ENCODE measurements around the gene CDK13. TPM values are rescaled to one million over a fixed set of nuclear protein-coding genes. Genes with fewer than 3 reads are reported as not detected.
"Not testable (repeated sequence)": the region's sequence is repeated elsewhere in the genome, so short reads cannot be mapped to it uniquely, and the experiment has no call there.

The CDK13 gene
- total RNA-seq, 1 experiment from 2014 or later, result 45.9 TPM

GRCh38 chr7:40102897-40103296 lies 152.8 kb downstream of the CDK13 start:
- ChIA-PET CTCF (no interaction called here), POLR2A (no interaction called here)
- Mint-ChIP-seq H3K9me3 (ENCODE audit: unreplicated experiment) (no peaks in the 10 kb centered on the region), H3K27ac (ENCODE audit: unreplicated experiment) (no peak overlapping the region), H3K4me3 (ENCODE audit: unreplicated experiment) (no peak overlapping the region), H3K4me1 (ENCODE audit: low read depth, unreplicated experiment) (peaks cover under 1% of the 10 kb centered on the region), H3K27me3 (ENCODE audit: insufficient read depth, unreplicated experiment) (no peaks in the 10 kb centered on the region), H3K36me3 (ENCODE audit: insufficient read depth, unreplicated experiment) (peaks cover 6% of the 10 kb centered on the region)
- Histone ChIP-seq H3K4me1 (peaks cover 18% of the 10 kb centered on the region), H3K27me3 (replicated peaks; ENCODE audit: control insufficient read depth, insufficient read depth, low read length) (no peaks in the 10 kb centered on the region), H3K4me3 (ENCODE audit: low read depth, low read length) (no peak overlapping the region), H3K9me3 (no peaks in the 10 kb centered on the region), H3K36me3 (ENCODE audit: control insufficient read depth, insufficient read depth, low read length) (no peaks in the 10 kb centered on the region)
- DNase-seq, result no peak
- intact Hi-C loops (cut with micrococcal nuclease; ENCODE audit: unreplicated experiment), result no loop called here
- BruUV-seq (replicated peaks), result no TSS peak
- no peak for TF ChIP-seq CTCF (IDR thresholded peaks at IDR 0.05; ENCODE audit: insufficient read depth in 1 of 2, low read depth in 1 of 2, low read length in 1 of 2, severe bottlenecking in 1 of 2, unreplicated experiment in 1 of 2)

- Histone ChIP-seq H3K36me3 (ENCODE audit: control insufficient read depth, insufficient read depth, low read length) (no peaks in the 10 kb centered on the region), H3K4me3 (ENCODE audit: low read depth, low read length) (no peak overlapping the region), H3K4me1 (peaks cover 5% of the 10 kb centered on the region; the same call in 1 of the 2 replicates), H3K9me3 (no peaks in the 10 kb centered on the region), H3K27me3 (replicated peaks; ENCODE audit: control insufficient read depth, insufficient read depth, low read length) (no peaks in the 10 kb centered on the region)
- ChIA-PET CTCF (no interaction called here), POLR2A (no interaction called here)
- DNase-seq, result no peak
- no TSS peak for BruUV-seq (replicated peaks)
- no peak for TF ChIP-seq CTCF (IDR thresholded peaks at IDR 0.05; ENCODE audit: insufficient read depth in 1 of 2, low read depth in 1 of 2, low read length in 1 of 2, severe bottlenecking in 1 of 2, unreplicated experiment in 1 of 2)
- Mint-ChIP-seq H3K4me1 (ENCODE audit: low read depth, unreplicated experiment) (no peaks in the 10 kb centered on the region), H3K9me3 (ENCODE audit: unreplicated experiment) (no peaks in the 10 kb centered on the region), H3K4me3 (ENCODE audit: unreplicated experiment) (no peak overlapping the region), H3K27me3 (ENCODE audit: insufficient read depth, unreplicated experiment) (no peaks in the 10 kb centered on the region), H3K27ac (ENCODE audit: unreplicated experiment) (no peak overlapping the region), H3K36me3 (ENCODE audit: insufficient read depth, unreplicated experiment) (peaks cover 4% of the 10 kb centered on the region)
- intact Hi-C loops (cut with micrococcal nuclease; ENCODE audit: unreplicated experiment), result no loop called here
These were observed 155.9 kb downstream of the CDK13 start for GRCh38 chr7:40105879-40106473.

GRCh38 chr7:40115936-40116335 lies 165.9 kb downstream of the CDK13 start:
- no peak for TF ChIP-seq CTCF (IDR thresholded peaks at IDR 0.05; ENCODE audit: insufficient read depth in 1 of 2, low read depth in 1 of 2, low read length in 1 of 2, severe bottlenecking in 1 of 2, unreplicated experiment in 1 of 2)
- Histone ChIP-seq H3K9me3 (no peaks in the 10 kb centered on the region), H3K4me1 (no peaks in the 10 kb centered on the region), H3K36me3 (ENCODE audit: control insufficient read depth, insufficient read depth, low read length) (no peaks in the 10 kb centered on the region), H3K27me3 (replicated peaks; ENCODE audit: control insufficient read depth, insufficient read depth, low read length) (no peaks in the 10 kb centered on the region), H3K4me3 (ENCODE audit: low read depth, low read length) (no peak overlapping the region)
- BruUV-seq (replicated peaks), result no TSS peak
- ChIA-PET POLR2A (no interaction called here), CTCF (no interaction called here)
- Mint-ChIP-seq H3K4me1 (ENCODE audit: low read depth, unreplicated experiment) (no peaks in the 10 kb centered on the region), H3K4me3 (ENCODE audit: unreplicated experiment) (no peak overlapping the region), H3K36me3 (ENCODE audit: insufficient read depth, unreplicated experiment) (no peaks in the 10 kb centered on the region), H3K27me3 (ENCODE audit: insufficient read depth, unreplicated experiment) (no peaks in the 10 kb centered on the region), H3K27ac (ENCODE audit: unreplicated experiment) (no peak overlapping the region), H3K9me3 (ENCODE audit: unreplicated experiment) (no peaks in the 10 kb centered on the region)
- intact Hi-C loops (cut with micrococcal nuclease; ENCODE audit: unreplicated experiment), result no loop called here
- DNase-seq, result no peak

GRCh38 chr7:40117199-40117598 lies 167.1 kb downstream of the CDK13 start:
- H3K4me1 ChIP-seq; CTCF ChIA-PET; H3K36me3 ChIP-seq (ENCODE audit: control insufficient read depth, insufficient read depth, low read length); DNase-seq; H3K27me3 ChIP-seq (replicated peaks; ENCODE audit: control insufficient read depth, insufficient read depth, low read length); H3K27me3 Mint-ChIP-seq (ENCODE audit: insufficient read depth, unreplicated experiment); BruUV-seq (replicated peaks); intact Hi-C loops (cut with micrococcal nuclease; ENCODE audit: unreplicated experiment); H3K9me3 ChIP-seq; H3K4me1 Mint-ChIP-seq (ENCODE audit: low read depth, unreplicated experiment); H3K36me3 Mint-ChIP-seq (ENCODE audit: insufficient read depth, unreplicated experiment); H3K9me3 Mint-ChIP-seq (ENCODE audit: unreplicated experiment); POLR2A ChIA-PET; H3K4me3 ChIP-seq (ENCODE audit: low read depth, low read length); H3K4me3 Mint-ChIP-seq (ENCODE audit: unreplicated experiment); H3K27ac Mint-ChIP-seq (ENCODE audit: unreplicated experiment): not testable (repeated sequence)

GRCh38 chr7:40118201-40118600 lies 168.1 kb downstream of the CDK13 start:
- H3K27ac Mint-ChIP-seq (ENCODE audit: unreplicated experiment); H3K4me3 ChIP-seq (ENCODE audit: low read depth, low read length); H3K9me3 Mint-ChIP-seq (ENCODE audit: unreplicated experiment); H3K4me3 Mint-ChIP-seq (ENCODE audit: unreplicated experiment); BruUV-seq (replicated peaks); CTCF ChIA-PET; H3K36me3 ChIP-seq (ENCODE audit: control insufficient read depth, insufficient read depth, low read length); POLR2A ChIA-PET; H3K4me1 ChIP-seq; H3K4me1 Mint-ChIP-seq (ENCODE audit: low read depth, unreplicated experiment); DNase-seq; H3K27me3 Mint-ChIP-seq (ENCODE audit: insufficient read depth, unreplicated experiment); H3K9me3 ChIP-seq; H3K36me3 Mint-ChIP-seq (ENCODE audit: insufficient read depth, unreplicated experiment); intact Hi-C loops (cut with micrococcal nuclease; ENCODE audit: unreplicated experiment); H3K27me3 ChIP-seq (replicated peaks; ENCODE audit: control insufficient read depth, insufficient read depth, low read length): not testable (repeated sequence)
